RWPE1 (cell line): ENCODE measurements around the gene GCGR.

ENCODE experiments used
- CTCF ChIA-PET: fragments of 350-600 bp; sonication (Branson Sonifier 250); formaldehyde crosslinking; extraction: SDS; loops from one replicate; lab custom pipeline; 2021; lab: Yijun Ruan, JAX
- POLR2A ChIA-PET: fragments of 400-600 bp; formaldehyde crosslinking; extraction: SDS; loops from one replicate; lab custom pipeline; 2020; ENCODE audit warnings: antibody characterized with exemption; ENCODE audit not compliant: low non-redundant PET; lab: Yijun Ruan, JAX
- DNase-seq: peaks from one replicate; pipeline ENCODE4 v3.0.0; 2012; ENCODE audit warnings: low spot score
- H3K27ac ChIP-seq: fragments of 450-650 bp; 2 replicates; pipeline ENCODE4 v1.5.1; 2017
- TF ChIP-seq, protein P1 (sequence below): fragments of 450-650 bp; conservative IDR thresholded peaks from 2 replicates; pipeline ENCODE4 v1.5.1; 2017; ENCODE audit warnings: low read depth, mild to moderate bottlenecking

The GCGR gene

DNA sequence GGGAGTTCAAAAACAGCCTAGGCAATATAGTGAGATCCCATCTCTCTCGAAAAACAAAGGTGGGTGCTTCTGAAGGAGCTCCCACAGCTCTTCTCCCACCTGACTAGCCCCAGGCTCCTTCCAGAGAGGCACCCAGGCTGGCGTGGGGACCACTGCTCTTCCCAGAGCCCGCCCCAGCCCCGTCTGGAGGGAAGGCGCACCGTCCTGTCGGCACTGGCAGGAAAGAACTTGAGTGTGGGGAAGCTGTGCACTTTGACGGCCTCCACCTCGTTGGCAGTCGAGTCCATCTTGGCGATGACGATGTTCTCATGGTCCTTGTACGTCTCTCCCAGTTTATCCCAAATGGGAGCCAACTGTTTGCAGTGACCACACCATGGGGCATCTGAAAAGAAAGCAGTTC lies 41.4 kb downstream of the GCGR start:
- DNase-seq, result no peak
- H3K27ac ChIP-seq, result peak overlapping the region; percentile 100
- TF ChIP-seq, protein P1, sequence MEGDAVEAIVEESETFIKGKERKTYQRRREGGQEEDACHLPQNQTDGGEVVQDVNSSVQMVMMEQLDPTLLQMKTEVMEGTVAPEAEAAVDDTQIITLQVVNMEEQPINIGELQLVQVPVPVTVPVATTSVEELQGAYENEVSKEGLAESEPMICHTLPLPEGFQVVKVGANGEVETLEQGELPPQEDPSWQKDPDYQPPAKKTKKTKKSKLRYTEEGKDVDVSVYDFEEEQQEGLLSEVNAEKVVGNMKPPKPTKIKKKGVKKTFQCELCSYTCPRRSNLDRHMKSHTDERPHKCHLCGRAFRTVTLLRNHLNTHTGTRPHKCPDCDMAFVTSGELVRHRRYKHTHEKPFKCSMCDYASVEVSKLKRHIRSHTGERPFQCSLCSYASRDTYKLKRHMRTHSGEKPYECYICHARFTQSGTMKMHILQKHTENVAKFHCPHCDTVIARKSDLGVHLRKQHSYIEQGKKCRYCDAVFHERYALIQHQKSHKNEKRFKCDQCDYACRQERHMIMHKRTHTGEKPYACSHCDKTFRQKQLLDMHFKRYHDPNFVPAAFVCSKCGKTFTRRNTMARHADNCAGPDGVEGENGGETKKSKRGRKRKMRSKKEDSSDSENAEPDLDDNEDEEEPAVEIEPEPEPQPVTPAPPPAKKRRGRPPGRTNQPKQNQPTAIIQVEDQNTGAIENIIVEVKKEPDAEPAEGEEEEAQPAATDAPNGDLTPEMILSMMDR, result no peak
- ChIA-PET POLR2A (no interaction called here), CTCF (no interaction called here)

DNA sequence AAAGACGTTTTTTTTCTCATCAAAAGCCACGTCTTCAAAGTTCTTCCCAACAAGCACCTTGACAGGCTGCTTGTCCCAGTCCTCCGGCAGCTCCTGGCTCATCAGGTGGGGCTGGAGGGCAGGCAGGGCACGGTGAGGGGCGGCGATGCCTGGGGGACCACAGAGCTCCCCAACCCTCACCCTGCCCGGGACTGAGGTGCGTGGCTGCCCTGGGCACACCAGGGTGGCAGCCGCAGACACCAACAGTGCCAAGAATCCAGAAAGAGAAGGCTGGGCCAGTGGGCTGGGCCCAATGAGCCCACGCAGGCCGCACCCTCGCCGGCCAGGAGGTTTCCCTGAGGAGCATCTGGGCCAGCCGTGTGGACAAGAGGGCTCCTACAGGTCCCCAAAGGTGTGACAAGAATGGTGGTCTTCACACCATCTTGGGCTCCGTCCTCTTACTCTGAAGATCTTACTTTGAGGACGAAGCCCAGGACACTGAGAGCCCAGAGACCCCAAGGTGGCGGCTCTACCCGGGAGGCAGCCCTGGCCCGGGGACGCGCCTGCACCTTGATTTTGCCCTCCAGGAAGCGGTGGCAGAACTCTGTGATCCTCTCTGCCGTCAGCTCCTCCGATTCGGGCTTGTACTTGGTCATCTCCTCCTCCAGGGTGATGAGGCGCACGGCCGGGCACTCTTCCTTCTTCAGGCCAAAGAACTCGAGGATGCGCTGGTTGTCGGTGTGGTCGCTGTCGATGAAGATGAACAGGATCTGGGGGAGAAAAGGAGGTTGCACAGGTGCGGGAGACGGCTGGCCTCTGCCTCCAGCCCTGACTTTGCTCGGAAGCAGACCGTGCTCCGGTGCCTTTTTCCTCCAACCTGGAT lies 42.2 kb downstream of the GCGR start:
- ChIA-PET CTCF (interaction anchor here (0.6 kb wide), 1 partner anchor 12 kb away, joined by 3 read pairs; no protein-coding TSS in a partner anchor), POLR2A (no interaction called here)
- DNase-seq, result no peak
- TF ChIP-seq, protein P1, result no peak
- H3K27ac ChIP-seq, result peak overlapping the region; percentile 100

DNA sequence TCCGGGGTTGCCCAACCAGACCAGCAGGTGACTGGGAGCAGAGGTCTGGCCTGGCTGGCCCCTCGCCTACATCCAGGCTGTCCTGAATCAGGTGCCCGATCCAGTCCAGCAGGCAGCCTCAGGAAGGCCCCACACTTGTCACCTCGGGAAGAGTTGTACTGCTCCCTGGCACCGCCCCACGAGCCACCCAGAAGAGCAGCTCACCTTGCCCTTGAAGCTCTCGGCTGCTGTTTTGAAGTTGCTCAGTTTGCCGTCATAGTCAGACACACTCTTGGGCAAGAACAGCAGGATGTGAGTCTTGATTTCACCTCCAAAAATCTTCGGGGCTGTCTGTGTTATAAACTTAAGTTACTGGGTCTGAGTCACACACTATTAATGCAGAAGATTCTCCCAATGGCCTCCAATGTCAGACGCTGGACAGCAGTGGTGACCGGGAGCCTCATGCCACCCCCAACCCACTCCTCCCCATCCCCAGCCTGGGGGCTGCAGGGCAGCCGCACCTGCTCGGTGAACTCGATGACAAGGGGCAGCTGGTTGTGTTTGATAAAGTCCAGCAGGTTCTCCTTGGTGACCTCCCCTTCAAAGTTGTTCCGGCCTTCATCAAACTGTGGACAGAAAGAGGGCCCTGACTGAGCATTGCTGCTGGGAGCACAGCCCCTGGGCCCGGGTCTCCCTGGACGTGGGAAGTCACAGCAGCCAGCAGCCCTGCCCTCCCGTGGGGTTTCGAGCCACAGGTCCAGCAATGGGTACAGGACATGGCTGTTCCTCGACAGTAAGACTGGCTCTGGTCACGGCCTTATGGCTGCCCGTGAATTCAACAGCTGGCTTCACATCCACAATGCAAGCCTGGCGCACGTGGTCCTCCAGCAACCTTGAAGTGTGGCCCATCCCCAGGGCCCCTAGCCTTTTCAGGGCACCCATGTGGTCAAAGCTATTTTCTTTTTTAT lies 43.1 kb downstream of the GCGR start:
- TF ChIP-seq, protein P1, result no peak
- CTCF ChIA-PET, result interaction anchor here (0.6 kb wide), 1 partner anchor 11 kb away, joined by 3 read pairs; no protein-coding TSS in a partner anchor
- POLR2A ChIA-PET, result no interaction called here
- peak overlapping the region; percentile 100 for H3K27ac ChIP-seq
- DNase-seq, result no peak

DNA sequence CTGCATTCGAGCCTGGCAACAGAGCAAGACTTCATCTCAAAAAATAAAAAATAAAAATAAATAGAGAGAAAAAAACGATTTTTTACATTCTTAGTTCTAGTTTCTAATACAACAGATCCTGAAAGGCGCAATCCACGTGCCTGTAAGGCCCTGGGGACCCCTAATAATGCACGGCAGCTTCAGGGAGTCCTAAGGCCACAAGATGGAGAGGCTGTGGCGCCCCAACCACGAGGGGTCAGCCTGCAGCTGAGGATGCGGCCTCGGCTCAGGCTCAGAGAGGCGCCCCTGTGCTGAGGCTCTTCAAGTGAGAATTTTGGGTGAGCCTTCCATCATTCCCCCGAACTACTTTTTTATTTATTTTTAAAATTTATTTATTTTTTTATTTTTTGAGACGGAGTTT lies 45.5 kb downstream of the GCGR start:
- DNase-seq, result no peak
- POLR2A ChIA-PET, result no interaction called here
- peak overlapping the region; percentile 100 for H3K27ac ChIP-seq
- TF ChIP-seq, protein P1, result no peak
- CTCF ChIA-PET, result interaction anchor here (0.6 kb wide), 1 partner anchor 610 kb away, joined by 3 read pairs; no protein-coding TSS in a partner anchor

GRCh38 chr17:81851423-81851822 lies 47.5 kb downstream of the GCGR start:
- H3K27ac ChIP-seq, result peak overlapping the region; percentile 100
- ChIA-PET CTCF (interaction anchor here (0.6 kb wide), 1 partner anchor 1468 kb away, joined by 3 read pairs; no protein-coding TSS in a partner anchor), POLR2A (interaction anchor here (1.9 kb wide), 1 partner anchor 10 kb away, joined by 4 read pairs; no protein-coding TSS in a partner anchor)
- no peak for DNase-seq
- TF ChIP-seq, protein P1, result no peak

DNA sequence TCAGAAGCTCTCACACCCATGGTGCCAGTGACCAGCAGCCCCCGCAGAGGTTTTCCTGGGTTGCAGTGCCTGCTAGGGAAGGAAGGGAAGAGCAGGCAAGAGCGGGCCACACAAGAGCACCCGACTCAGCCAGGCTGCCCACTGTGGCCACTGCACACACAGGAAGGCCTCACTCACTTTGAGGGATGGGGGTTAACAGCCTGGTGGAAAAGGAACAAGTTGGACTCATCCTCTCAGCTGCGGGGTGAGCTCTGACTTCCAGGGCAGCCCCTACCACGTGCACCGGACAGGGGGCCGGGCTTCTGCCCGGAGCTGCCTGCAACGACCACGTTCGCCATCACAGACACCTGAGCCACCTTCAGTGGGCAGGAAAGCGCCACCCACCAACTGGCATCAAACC lies 48.3 kb downstream of the GCGR start:
- TF ChIP-seq, protein P1, result no peak
- ChIA-PET POLR2A (interaction anchor here (1.9 kb wide), 1 partner anchor 9 kb away, joined by 4 read pairs; no protein-coding TSS in a partner anchor), CTCF (interaction anchor here (0.6 to 1.2 kb wide), 2 partner anchors 118 to 214 kb away, joined by 3 to 4 read pairs; no protein-coding TSS in a partner anchor)
- H3K27ac ChIP-seq, result peak overlapping the region; percentile 100
- DNase-seq, result no peak
